T-helper 17 cell (primary cell): ENCODE data around the gene MTA3. TPM values are rescaled to one million over a fixed set of nuclear protein-coding genes. Genes with fewer than 3 reads are reported as not detected.
"Not testable (repeated sequence)": the region's sequence is repeated elsewhere in the genome, so short reads cannot be mapped to it uniquely, and the experiment has no call there.

Experiments
- ATAC-seq: fragments of 150-1000 bp; cut with Tn5 transposase; 2 replicates; pipeline ENCODE4 v1.10.0; 2021; ENCODE audit warnings: mild to moderate bottlenecking, moderate library complexity
- DNase-seq, 3 donors: peaks; one replicate each; pipeline versions ENCODE4 v3.0.0 to v3.0.0-alpha.2; 2020 to 2021
- H3K9me3 ChIP-seq: one replicate; pipeline ENCODE4 v1.7.0; 2013; ENCODE audit warnings: low read length, mild to moderate bottlenecking; ENCODE audit not compliant: control insufficient read depth, poor library complexity, severe bottlenecking
- H3K27ac Mint-ChIP-seq: one replicate; pipeline ENCODE4 v1.8.0; 2022; ENCODE audit warnings: mild to moderate bottlenecking, moderate library complexity, mixed read lengths
- H3K27me3 Mint-ChIP-seq: one replicate; pipeline ENCODE4 v1.8.0; 2022; ENCODE audit warnings: mixed read lengths
- H3K36me3 Mint-ChIP-seq: one replicate; pipeline ENCODE4 v1.8.0; 2022; ENCODE audit warnings: low read depth, mixed read lengths
- H3K4me1 Mint-ChIP-seq: one replicate; pipeline ENCODE4 v1.8.0; 2022; ENCODE audit warnings: mild to moderate bottlenecking, mixed read lengths
- H3K4me3 Mint-ChIP-seq: one replicate; pipeline ENCODE4 v1.8.0; 2022; ENCODE audit warnings: mild to moderate bottlenecking, moderate library complexity, mixed read lengths
- total RNA-seq, 4 donors: library from RNA in 2 of 4; stranded (reverse) in 2 of 4; gene quantifications; one replicate each; pipeline ENCODE4 v1.2.3 and lab custom pipeline; 2022 to 2026

The MTA3 gene
- total RNA-seq, 2 donors from 2014 or later: 19.0 to 25.2 TPM

GRCh38 chr2:42639340-42640077 lies 71.1 kb downstream of the MTA3 start:
- Mint-ChIP-seq H3K27ac (no peak overlapping the region), H3K27me3 (no peaks in the 10 kb centered on the region), H3K4me3 (no peak overlapping the region), H3K4me1 (no peaks in the 10 kb centered on the region), H3K36me3 (no peaks in the 10 kb centered on the region)
- DNase-seq (no peak), ATAC-seq (no peak)
- no peaks in the 10 kb centered on the region for H3K9me3 ChIP-seq

- Mint-ChIP-seq H3K27me3 (no peaks in the 10 kb centered on the region), H3K4me1 (no peaks in the 10 kb centered on the region), H3K36me3 (peaks cover 2% of the 10 kb centered on the region), H3K27ac (no peak overlapping the region), H3K4me3 (no peak overlapping the region)
- no peaks in the 10 kb centered on the region for H3K9me3 ChIP-seq
- DNase-seq (no peak), ATAC-seq (no peak)
Observed at GRCh38 chr2:42640261-42640660, 71.8 kb downstream of the MTA3 start.

- not testable (repeated sequence) for H3K4me1 Mint-ChIP-seq, H3K27ac Mint-ChIP-seq
Observed at GRCh38 chr2:42642371-42642770, 73.9 kb downstream of the MTA3 start.

GRCh38 chr2:42645551-42645950 lies 77.1 kb downstream of the MTA3 start:
- Mint-ChIP-seq H3K27ac (no peak overlapping the region), H3K36me3 (peaks cover 7% of the 10 kb centered on the region), H3K4me1 (peaks cover 7% of the 10 kb centered on the region), H3K4me3 (no peak overlapping the region), H3K27me3 (no peaks in the 10 kb centered on the region)
- ATAC-seq: no peak
- DNase-seq: no peak
- no peaks in the 10 kb centered on the region for H3K9me3 ChIP-seq

More at GRCh38 chr2:42642371-42642770, 73.9 kb downstream of the MTA3 start:
- DNase-seq, H3K36me3 Mint-ChIP-seq, H3K9me3 ChIP-seq, H3K4me3 Mint-ChIP-seq, H3K27me3 Mint-ChIP-seq, ATAC-seq: not testable (repeated sequence)

- Mint-ChIP-seq H3K4me1 (peaks cover 14% of the 10 kb centered on the region), H3K4me3 (no peak overlapping the region)
- no peak for ATAC-seq
Observed at GRCh38 chr2:42648796-42649195, 80.4 kb downstream of the MTA3 start.

GRCh38 chr2:42651057-42651456 lies 82.6 kb downstream of the MTA3 start:
- H3K9me3 ChIP-seq: no peaks in the 10 kb centered on the region
- no peak overlapping the region for H3K4me3 Mint-ChIP-seq
- ATAC-seq (no peak), DNase-seq (no peak)
- H3K36me3 Mint-ChIP-seq: peaks cover 4% of the 10 kb centered on the region
- no peaks in the 10 kb centered on the region for H3K27me3 Mint-ChIP-seq
- peak overlapping the region; percentile 89 for H3K27ac Mint-ChIP-seq
- peaks cover 23% of the 10 kb centered on the region for H3K4me1 Mint-ChIP-seq

More at GRCh38 chr2:42648796-42649195, 80.4 kb downstream of the MTA3 start:
- H3K9me3 ChIP-seq: no peaks in the 10 kb centered on the region
- DNase-seq: no peak
- H3K27me3 Mint-ChIP-seq: no peaks in the 10 kb centered on the region
- peaks cover 7% of the 10 kb centered on the region for H3K36me3 Mint-ChIP-seq
- no peak overlapping the region for H3K27ac Mint-ChIP-seq

- DNase-seq: no peak
- Mint-ChIP-seq H3K4me1 (peaks cover 20% of the 10 kb centered on the region), H3K27me3 (no peaks in the 10 kb centered on the region), H3K4me3 (peak overlapping the region; percentile 45), H3K36me3 (no peaks in the 10 kb centered on the region), H3K27ac (peak overlapping the region; percentile 89)
- ATAC-seq: peak; percentile 35
- H3K9me3 ChIP-seq: no peaks in the 10 kb centered on the region
Observed at GRCh38 chr2:42652086-42652485, 83.7 kb downstream of the MTA3 start.

GRCh38 chr2:42653039-42653438 lies 84.6 kb downstream of the MTA3 start:
- ATAC-seq: no peak
- Mint-ChIP-seq H3K36me3 (no peaks in the 10 kb centered on the region), H3K4me3 (no peak overlapping the region), H3K27ac (no peak overlapping the region), H3K27me3 (no peaks in the 10 kb centered on the region), H3K4me1 (peaks cover 20% of the 10 kb centered on the region)
- no peak for DNase-seq
- no peaks in the 10 kb centered on the region for H3K9me3 ChIP-seq

- H3K4me3 Mint-ChIP-seq: no peak overlapping the region
- H3K4me1 Mint-ChIP-seq: peaks cover 20% of the 10 kb centered on the region
- DNase-seq (no peak), ATAC-seq (no peak)
- no peak overlapping the region for H3K27ac Mint-ChIP-seq
- no peaks in the 10 kb centered on the region for H3K27me3 Mint-ChIP-seq
- H3K9me3 ChIP-seq: no peaks in the 10 kb centered on the region
- H3K36me3 Mint-ChIP-seq: no peaks in the 10 kb centered on the region
Observed at GRCh38 chr2:42653908-42654445, 85.5 kb downstream of the MTA3 start.

- H3K9me3 ChIP-seq: no peaks in the 10 kb centered on the region
- no peak overlapping the region for H3K4me3 Mint-ChIP-seq
- H3K27ac Mint-ChIP-seq: no peak overlapping the region
- peaks cover 14% of the 10 kb centered on the region for H3K4me1 Mint-ChIP-seq
- no peak for ATAC-seq
- no peak for DNase-seq
- H3K36me3 Mint-ChIP-seq: no peaks in the 10 kb centered on the region
- no peaks in the 10 kb centered on the region for H3K27me3 Mint-ChIP-seq
Observed at GRCh38 chr2:42658306-42658705, 89.9 kb downstream of the MTA3 start.

- Mint-ChIP-seq H3K4me1 (peaks cover 15% of the 10 kb centered on the region), H3K4me3 (no peak overlapping the region), H3K27me3 (no peaks in the 10 kb centered on the region), H3K27ac (no peak overlapping the region), H3K36me3 (no peaks in the 10 kb centered on the region)
- DNase-seq: no peak
- no peak for ATAC-seq
- H3K9me3 ChIP-seq: no peaks in the 10 kb centered on the region
Observed at GRCh38 chr2:42659609-42660008, 91.2 kb downstream of the MTA3 start.

GRCh38 chr2:42663106-42663780 lies 94.8 kb downstream of the MTA3 start:
- Mint-ChIP-seq H3K4me1 (peaks cover 12% of the 10 kb centered on the region), H3K36me3 (peaks cover 3% of the 10 kb centered on the region), H3K27me3 (no peaks in the 10 kb centered on the region), H3K4me3 (no peak overlapping the region), H3K27ac (peak overlapping the region; percentile 24)
- peak; percentile 92 for ATAC-seq
- peak in 1 of 3 donors; percentile 27 for DNase-seq
- no peaks in the 10 kb centered on the region for H3K9me3 ChIP-seq

- ATAC-seq: no peak
- Mint-ChIP-seq H3K27me3 (no peaks in the 10 kb centered on the region), H3K4me1 (peaks cover 12% of the 10 kb centered on the region), H3K36me3 (peaks cover 3% of the 10 kb centered on the region), H3K4me3 (no peak overlapping the region), H3K27ac (no peak overlapping the region)
- no peak for DNase-seq
- no peaks in the 10 kb centered on the region for H3K9me3 ChIP-seq
Observed at GRCh38 chr2:42663828-42664227, 95.4 kb downstream of the MTA3 start.
